Measurements from ENCODE around the gene SLC24A3. TPM values are rescaled to one million over a fixed set of nuclear protein-coding genes. Genes with fewer than 3 reads are reported as not detected.

Gene SLC24A3
- total and polyA plus RNA-seq, 2 of the 13 experiments (the other 11 are each of a cell fraction or from before 2014, with no cell fraction given): not detected

DNA sequence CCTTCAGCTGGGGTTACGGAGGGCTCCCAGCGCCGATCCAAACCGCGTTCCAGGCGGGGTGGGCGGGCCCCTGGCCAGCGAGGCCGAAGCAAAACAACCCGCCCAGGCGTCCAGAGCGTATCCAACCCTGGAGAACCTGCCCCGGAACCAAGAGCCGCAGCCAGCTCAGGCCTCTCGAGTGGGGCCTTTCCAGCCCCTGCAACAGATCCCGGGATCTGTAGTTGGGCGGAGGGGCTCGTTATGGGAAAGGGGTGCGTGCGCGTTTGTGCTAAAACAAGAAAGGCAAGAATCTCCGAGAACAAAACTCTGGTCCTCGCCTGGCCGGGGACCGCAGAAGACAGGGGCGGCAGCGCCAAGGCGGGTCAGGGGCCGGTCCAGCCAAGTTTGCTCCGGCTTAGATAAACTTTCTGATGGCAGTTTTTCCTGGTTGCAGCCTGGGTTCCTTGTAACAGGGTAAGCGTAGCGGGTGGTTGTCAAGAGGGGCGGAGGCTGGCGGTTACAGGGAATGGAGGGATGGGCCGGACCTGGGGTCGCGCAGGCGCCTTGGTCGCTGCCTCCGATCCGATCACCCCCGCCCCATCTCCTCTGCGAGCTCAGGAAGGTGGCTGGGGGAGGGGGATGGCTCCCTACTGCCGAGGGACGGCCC lies 545.2 kb downstream of the SLC24A3 start (continued):
- TF ChIP-seq, protein P1, sequence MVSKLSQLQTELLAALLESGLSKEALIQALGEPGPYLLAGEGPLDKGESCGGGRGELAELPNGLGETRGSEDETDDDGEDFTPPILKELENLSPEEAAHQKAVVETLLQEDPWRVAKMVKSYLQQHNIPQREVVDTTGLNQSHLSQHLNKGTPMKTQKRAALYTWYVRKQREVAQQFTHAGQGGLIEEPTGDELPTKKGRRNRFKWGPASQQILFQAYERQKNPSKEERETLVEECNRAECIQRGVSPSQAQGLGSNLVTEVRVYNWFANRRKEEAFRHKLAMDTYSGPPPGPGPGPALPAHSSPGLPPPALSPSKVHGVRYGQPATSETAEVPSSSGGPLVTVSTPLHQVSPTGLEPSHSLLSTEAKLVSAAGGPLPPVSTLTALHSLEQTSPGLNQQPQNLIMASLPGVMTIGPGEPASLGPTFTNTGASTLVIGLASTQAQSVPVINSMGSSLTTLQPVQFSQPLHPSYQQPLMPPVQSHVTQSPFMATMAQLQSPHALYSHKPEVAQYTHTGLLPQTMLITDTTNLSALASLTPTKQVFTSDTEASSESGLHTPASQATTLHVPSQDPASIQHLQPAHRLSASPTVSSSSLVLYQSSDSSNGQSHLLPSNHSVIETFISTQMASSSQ (IDR thresholded peaks at IDR 0.05; ENCODE audit: low read depth): no peak
- TF ChIP-seq, protein P1 (CRISPR knock-in tag; IDR thresholded peaks at IDR 0.05; ENCODE audit: borderline replicate concordance): no peak
- TF ChIP-seq ARID4A (CRISPR knock-in tag; IDR thresholded peaks at IDR 0.05; ENCODE audit: borderline replicate concordance): peak; percentile 84; the same call in 1 of the 2 replicates
- no peak for TF ChIP-seq ZFP41 (CRISPR knock-in tag; IDR thresholded peaks at IDR 0.05; ENCODE audit: borderline replicate concordance)
- no peak for TF ChIP-seq BRD4 (CRISPR knock-in tag; IDR thresholded peaks at IDR 0.05)
- TF ChIP-seq ZNF232 (CRISPR knock-in tag; IDR thresholded peaks at IDR 0.05; ENCODE audit: borderline replicate concordance): peak; percentile 83; the same call in 1 of the 2 replicates
- TF ChIP-seq PITX1 (CRISPR knock-in tag; IDR thresholded peaks at IDR 0.05): peak; percentile 60
- 0 out of 2 replicates have a peak, but pooled peaks have one; percentile 25 for TF ChIP-seq THAP11 (CRISPR knock-in tag; IDR thresholded peaks at IDR 0.05)
- no peak for TF ChIP-seq NPAS2 (CRISPR knock-in tag; IDR thresholded peaks at IDR 0.05; ENCODE audit: borderline replicate concordance)
- TF ChIP-seq ZNF101 (CRISPR knock-in tag; IDR thresholded peaks at IDR 0.05; ENCODE audit: borderline replicate concordance, low read depth): no peak
- TF ChIP-seq NR2F6 (IDR thresholded peaks at IDR 0.05): no peak
- peak; percentile 24; the same call in 1 of the 2 replicates for TF ChIP-seq NR2F6 (CRISPR knock-in tag; IDR thresholded peaks at IDR 0.05)
- TF ChIP-seq, protein P2, sequence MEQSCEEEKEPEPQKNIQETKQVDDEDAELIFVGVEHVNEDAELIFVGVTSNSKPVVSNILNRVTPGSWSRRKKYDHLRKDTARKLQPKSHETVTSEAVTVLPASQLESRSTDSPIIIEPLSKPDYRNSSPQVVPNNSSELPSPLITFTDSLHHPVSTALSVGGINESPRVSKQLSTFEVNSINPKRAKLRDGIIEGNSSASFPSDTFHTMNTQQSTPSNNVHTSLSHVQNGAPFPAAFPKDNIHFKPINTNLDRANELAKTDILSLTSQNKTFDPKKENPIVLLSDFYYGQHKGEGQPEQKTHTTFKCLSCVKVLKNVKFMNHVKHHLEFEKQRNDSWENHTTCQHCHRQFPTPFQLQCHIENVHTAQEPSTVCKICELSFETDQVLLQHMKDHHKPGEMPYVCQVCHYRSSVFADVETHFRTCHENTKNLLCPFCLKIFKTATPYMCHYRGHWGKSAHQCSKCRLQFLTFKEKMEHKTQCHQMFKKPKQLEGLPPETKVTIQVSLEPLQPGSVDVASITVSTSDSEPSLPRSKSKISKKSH (CRISPR knock-in tag; IDR thresholded peaks at IDR 0.05; ENCODE audit: borderline replicate concordance): 0 out of 2 replicates have a peak, but pooled peaks have one; percentile 19
- TF ChIP-seq SRSF4 (IDR thresholded peaks at IDR 0.05; ENCODE audit: low read depth, low read length, poor library complexity, severe bottlenecking): no peak
- no peak for TF ChIP-seq MTF1 (CRISPR knock-in tag; IDR thresholded peaks at IDR 0.05)
- peak; percentile 62 for TF ChIP-seq TEAD3 (CRISPR knock-in tag; optimal IDR thresholded peaks at IDR 0.05; ENCODE audit: borderline replicate concordance)
- TF ChIP-seq, protein P3, sequence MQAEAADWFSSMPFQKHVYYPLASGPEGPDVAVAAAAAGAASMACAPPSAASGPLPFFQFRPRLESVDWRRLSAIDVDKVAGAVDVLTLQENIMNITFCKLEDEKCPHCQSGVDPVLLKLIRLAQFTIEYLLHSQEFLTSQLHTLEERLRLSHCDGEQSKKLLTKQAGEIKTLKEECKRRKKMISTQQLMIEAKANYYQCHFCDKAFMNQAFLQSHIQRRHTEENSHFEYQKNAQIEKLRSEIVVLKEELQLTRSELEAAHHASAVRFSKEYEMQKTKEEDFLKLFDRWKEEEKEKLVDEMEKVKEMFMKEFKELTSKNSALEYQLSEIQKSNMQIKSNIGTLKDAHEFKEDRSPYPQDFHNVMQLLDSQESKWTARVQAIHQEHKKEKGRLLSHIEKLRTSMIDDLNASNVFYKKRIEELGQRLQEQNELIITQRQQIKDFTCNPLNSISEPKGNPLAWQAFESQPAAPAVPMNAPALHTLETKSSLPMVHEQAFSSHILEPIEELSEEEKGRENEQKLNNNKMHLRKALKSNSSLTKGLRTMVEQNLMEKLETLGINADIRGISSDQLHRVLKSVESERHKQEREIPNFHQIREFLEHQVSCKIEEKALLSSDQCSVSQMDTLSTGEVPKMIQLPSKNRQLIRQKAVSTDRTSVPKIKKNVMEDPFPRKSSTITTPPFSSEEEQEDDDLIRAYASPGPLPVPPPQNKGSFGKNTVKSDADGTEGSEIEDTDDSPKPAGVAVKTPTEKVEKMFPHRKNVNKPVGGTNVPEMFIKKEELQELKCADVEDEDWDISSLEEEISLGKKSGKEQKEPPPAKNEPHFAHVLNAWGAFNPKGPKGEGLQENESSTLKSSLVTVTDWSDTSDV (CRISPR knock-in tag; IDR thresholded peaks at IDR 0.05): 0 out of 2 replicates have a peak, but pooled peaks have one; percentile 20
